GM23338 (cell line): Measurements from ENCODE around the gene CELSR1. TPM values are rescaled to one million over a fixed set of nuclear protein-coding genes. Genes with fewer than 3 reads are reported as not detected.

Experiments used
- ATAC-seq: fragments of 200-7000 bp; cut with Tn5 transposase; 3 replicates; pipeline ENCODE4 v1.9.1; 2020
- DNase-seq: peaks from one replicate; pipeline ENCODE4 v3.0.0-alpha.2; 2015; ENCODE audit warnings: low spot score
- H2AFZ ChIP-seq: fragments of 200-600 bp; sonication (generic); 2 replicates; pipeline ENCODE4 v1.8.0; 2016; ENCODE audit warnings: antibody characterized with exemption, mild to moderate bottlenecking, moderate library complexity
- H3F3A ChIP-seq: fragments of 200-600 bp; sonication (generic); replicated peaks from 2 replicates; pipeline ENCODE4 v1.8.0; 2017; ENCODE audit warnings: antibody characterized with exemption, mixed run types, low read depth
- H3K27ac ChIP-seq: fragments of 200-600 bp; sonication (generic); 2 replicates; pipeline ENCODE4 v1.6.1; 2016; ENCODE audit warnings: low read depth
- H3K27me3 ChIP-seq: fragments of 200-600 bp; sonication (generic); 2 replicates; pipeline ENCODE4 v1.8.0; 2016; ENCODE audit warnings: mild to moderate bottlenecking, mixed run types, moderate library complexity; ENCODE audit not compliant: insufficient read depth
- H3K36me3 ChIP-seq: fragments of 200-600 bp; sonication (generic); 2 replicates; pipeline ENCODE4 v1.8.0; 2016; ENCODE audit warnings: mild to moderate bottlenecking; ENCODE audit not compliant: insufficient read depth
- H3K4me1 ChIP-seq: fragments of 200-600 bp; sonication (generic); 2 replicates; pipeline ENCODE4 v1.8.0; 2016; ENCODE audit warnings: mild to moderate bottlenecking, moderate library complexity; ENCODE audit not compliant: insufficient read depth
- H3K4me2 ChIP-seq: fragments of 200-600 bp; sonication (generic); 2 replicates; pipeline ENCODE4 v1.7.1; 2017; ENCODE audit warnings: mixed run types
- H3K4me3 ChIP-seq: fragments of 200-600 bp; sonication (generic); 2 replicates; pipeline ENCODE4 v1.6.1; 2016; ENCODE audit warnings: mixed run types
- H3K79me2 ChIP-seq: fragments of 200-600 bp; sonication (generic); replicated peaks from 2 replicates; pipeline ENCODE4 v1.8.0; 2017; ENCODE audit warnings: mild to moderate bottlenecking; ENCODE audit not compliant: insufficient read depth
- H3K9me2 ChIP-seq: fragments of 200-600 bp; sonication (generic); 2 replicates; pipeline ENCODE4 v1.8.0; 2017; ENCODE audit not compliant: insufficient read depth
- H4K20me1 ChIP-seq: fragments of 200-600 bp; sonication (generic); replicated peaks from 2 replicates; pipeline ENCODE4 v1.8.0; 2017; ENCODE audit warnings: mild to moderate bottlenecking; ENCODE audit not compliant: insufficient read depth
- H3K27ac Mint-ChIP-seq: 2 replicates; pipeline ENCODE4 v1.8.0; 2020; ENCODE audit warnings: inconsistent platforms, mild to moderate bottlenecking, moderate library complexity, mixed read lengths
- H3K27me3 Mint-ChIP-seq: 3 replicates; pipeline ENCODE4 v1.8.0; 2022; ENCODE audit warnings: low read depth, mild to moderate bottlenecking, moderate library complexity, mixed read lengths, inconsistent platforms; ENCODE audit not compliant: insufficient read depth, poor library complexity
- H3K36me3 Mint-ChIP-seq: 3 replicates; pipeline ENCODE4 v1.8.0; 2021; ENCODE audit warnings: low read depth, mild to moderate bottlenecking, inconsistent platforms, moderate library complexity, mixed read lengths
- H3K4me1 Mint-ChIP-seq: 3 replicates; pipeline ENCODE4 v1.8.0; 2020; ENCODE audit warnings: mild to moderate bottlenecking, inconsistent platforms, mixed read lengths
- H3K4me3 Mint-ChIP-seq: 3 replicates; pipeline ENCODE4 v1.8.0; 2021; ENCODE audit warnings: moderate library complexity, mild to moderate bottlenecking, inconsistent platforms, mixed read lengths
- H3K9me3 Mint-ChIP-seq: 3 replicates; pipeline ENCODE4 v1.8.0; 2020; ENCODE audit warnings: moderate library complexity, mild to moderate bottlenecking, inconsistent platforms, mixed read lengths
- CREB1 ChIP-seq: fragments of 250-450 bp; sonication (Bioruptor Pico); IDR thresholded peaks from 2 replicates; pipeline ENCODE4 v1.5.0; 2020; ENCODE audit warnings: low read depth, mild to moderate bottlenecking, moderate library complexity
- ETS1 ChIP-seq: IDR thresholded peaks from 2 replicates; pipeline ENCODE4 v1.6.1; 2016; ENCODE audit warnings: antibody characterized with exemption
- EZH2 ChIP-seq: fragments of 200-600 bp; sonication (generic); IDR thresholded peaks from one replicate; pipeline ENCODE4 v1.8.0; 2017; ENCODE audit warnings: antibody characterized with exemption, mild to moderate bottlenecking, low read depth; ENCODE audit not compliant: unreplicated experiment
- EZH2phosphoT487 ChIP-seq: fragments of 200-600 bp; sonication (generic); IDR thresholded peaks from one replicate; pipeline ENCODE4 v1.8.1; 2018; ENCODE audit warnings: antibody characterized with exemption; ENCODE audit not compliant: unreplicated experiment
- JUNB ChIP-seq: IDR thresholded peaks from one replicate; pipeline ENCODE4 v1.6.1; 2016; ENCODE audit warnings: antibody characterized with exemption; ENCODE audit not compliant: unreplicated experiment
- NANOG ChIP-seq: IDR thresholded peaks from 2 replicates; pipeline ENCODE4 v1.6.1; 2016; ENCODE audit warnings: antibody characterized with exemption, borderline replicate concordance
- REST ChIP-seq: IDR thresholded peaks from one replicate; pipeline ENCODE4 v1.6.1; 2018; ENCODE audit warnings: antibody characterized with exemption; ENCODE audit not compliant: unreplicated experiment
- ZNF331 ChIP-seq: fragments of 250-450 bp; sonication (Bioruptor Pico); IDR thresholded peaks from 2 replicates; pipeline ENCODE4 v1.5.0; 2020; ENCODE audit warnings: low read depth, mild to moderate bottlenecking, moderate library complexity
- ZNF462 ChIP-seq: fragments of 250-450 bp; sonication (Bioruptor Pico); IDR thresholded peaks from 2 replicates; pipeline ENCODE4 v1.5.0; 2020; ENCODE audit warnings: mild to moderate bottlenecking, moderate library complexity
- polyA plus RNA-seq: library from polyadenylated mRNA; unstranded; fragments of >200 nt; fragmentation: Nextera tagmentation; extraction: Ambion mirVana; gene quantifications from 2 replicates; pipeline ENCODE4 v1.2.1, GENCODE V29; 2016
- total RNA-seq: library from RNA; depleted of rRNA; stranded (reverse); fragments of >200 nt; shearing (Covaris generic); gene quantifications from 2 replicates; pipeline ENCODE4 v1.2.3, GENCODE V29; 2014

Gene CELSR1
- total and polyA plus RNA-seq, 2 experiments from 2014 or later: 4.8 to 20.4 TPM

- TF ChIP-seq EZH2 (no peak), ETS1 (no peak), NANOG (no peak), ZNF331 (CRISPR knock-in tag) (no peak), REST (no peak), CREB1 (CRISPR knock-in tag) (no peak), EZH2phosphoT487 (no peak), ZNF462 (CRISPR knock-in tag) (no peak), JUNB (no peak)
- H3K36me3 Mint-ChIP-seq: no peaks in the 10 kb centered on the region
- peaks cover 21% of the 10 kb centered on the region for H3K27me3 Mint-ChIP-seq
Observed at GRCh38 chr22:46581538-46582244, 44.3 kb upstream of the CELSR1 start.

More at GRCh38 chr22:46581538-46582244, 44.3 kb upstream of the CELSR1 start:
- peaks cover 16% of the 10 kb centered on the region; the same call in 1 of the 2 replicates for H3K4me1 ChIP-seq
- Mint-ChIP-seq H3K27ac (no peak overlapping the region), H3K4me1 (peaks cover 53% of the 10 kb centered on the region), H3K4me3 (no peak overlapping the region), H3K9me3 (no peaks in the 10 kb centered on the region)
- peaks cover 4% of the 10 kb centered on the region; the same call in 1 of the 2 replicates for H4K20me1 ChIP-seq
- peaks cover 56% of the 10 kb centered on the region for H3K79me2 ChIP-seq
- H3K36me3 ChIP-seq: no peaks in the 10 kb centered on the region
- H3K27ac ChIP-seq: no peak overlapping the region
- H2AFZ ChIP-seq: no peak overlapping the region
- no peak overlapping the region for H3K4me2 ChIP-seq
- H3K4me3 ChIP-seq: no peak overlapping the region
- peaks cover 12% of the 10 kb centered on the region for H3K27me3 ChIP-seq
- no peaks in the 10 kb centered on the region for H3F3A ChIP-seq
- ATAC-seq: no peak
- no peak for DNase-seq
- no peaks in the 10 kb centered on the region for H3K9me2 ChIP-seq
